Stimulated activated effector memory CD8-positive, alpha-beta T cell treated with anti-CD3 and anti-CD28 coated beads, Interleukin-12 subunit alpha, Interleukin-12 subunit beta, amount 100 ng/mL, for 72 hours (primary cell): ENCODE data around the gene ADAM17.

Source experiments
- ATAC-seq: fragments of 150-1000 bp; cut with Tn5 transposase; 2 replicates; pipeline ENCODE4 v1.10.0; 2021
- DNase-seq, 2 donors: peaks; one replicate each; pipeline ENCODE4 v3.0.0; 2021 to 2022; ENCODE audit warnings: low spot score in 2 of 2
- H3K27ac Mint-ChIP-seq: one replicate; pipeline ENCODE4 v1.8.0; 2022; ENCODE audit warnings: mild to moderate bottlenecking, mixed read lengths
- H3K36me3 Mint-ChIP-seq: one replicate; pipeline ENCODE4 v1.8.0; 2022; ENCODE audit warnings: mild to moderate bottlenecking, mixed read lengths
- H3K4me1 Mint-ChIP-seq: one replicate; pipeline ENCODE4 v1.8.0; 2022; ENCODE audit warnings: mixed read lengths
- H3K4me3 Mint-ChIP-seq: one replicate; pipeline ENCODE4 v1.8.0; 2022; ENCODE audit warnings: mild to moderate bottlenecking, mixed read lengths
- H3K9me3 Mint-ChIP-seq: one replicate; pipeline ENCODE4 v1.8.0; 2022; ENCODE audit warnings: mixed read lengths

ADAM17 gene

GRCh38 chr2:9474361-9475057 lies 81.1 kb downstream of the ADAM17 start, which contains the start of gene IAH1:
TSS of gene IAH1 (plus strand) at chr2:9474551. CDS start at chr2:9474567, 16 bp downstream.
- peaks cover 59% of the 10 kb centered on the region for H3K36me3 Mint-ChIP-seq
- DNase-seq (peak; percentile 66 to 85), ATAC-seq (peak; percentile 89)
- H3K4me3 Mint-ChIP-seq: peak within 1 kb of the TSS; percentile 72
- peak within 1 kb of the TSS; percentile 89 for H3K27ac Mint-ChIP-seq
- peaks cover 32% of the 10 kb centered on the region for H3K4me1 Mint-ChIP-seq
- no peaks in the 10 kb centered on the region for H3K9me3 Mint-ChIP-seq

DNA sequence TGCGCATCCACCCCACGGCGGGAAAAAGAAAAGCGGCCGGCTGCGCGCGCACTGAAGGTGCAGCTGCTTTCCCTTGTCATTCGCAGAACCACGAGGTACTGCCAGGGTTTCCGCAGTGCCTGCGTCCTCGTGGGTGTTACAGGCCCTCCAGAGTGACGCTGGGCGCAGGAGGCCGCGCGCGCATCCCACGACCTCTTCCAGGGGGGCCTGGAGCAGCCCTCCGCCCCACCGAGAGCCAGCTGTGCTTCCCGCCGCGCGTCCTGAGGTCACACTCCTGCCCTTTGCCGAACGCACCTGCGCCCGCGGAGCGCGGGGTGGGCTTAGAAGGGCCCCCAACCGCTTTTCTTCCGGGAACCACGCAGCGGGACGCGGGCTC lies 81.7 kb downstream of the ADAM17 start:
- Mint-ChIP-seq H3K36me3 (peaks cover 56% of the 10 kb centered on the region), H3K4me1 (peaks cover 32% of the 10 kb centered on the region), H3K9me3 (no peaks in the 10 kb centered on the region), H3K27ac (peak overlapping the region; percentile 89), H3K4me3 (peak overlapping the region; percentile 72)
- ATAC-seq: peak; percentile 73
- DNase-seq: no peak

DNA sequence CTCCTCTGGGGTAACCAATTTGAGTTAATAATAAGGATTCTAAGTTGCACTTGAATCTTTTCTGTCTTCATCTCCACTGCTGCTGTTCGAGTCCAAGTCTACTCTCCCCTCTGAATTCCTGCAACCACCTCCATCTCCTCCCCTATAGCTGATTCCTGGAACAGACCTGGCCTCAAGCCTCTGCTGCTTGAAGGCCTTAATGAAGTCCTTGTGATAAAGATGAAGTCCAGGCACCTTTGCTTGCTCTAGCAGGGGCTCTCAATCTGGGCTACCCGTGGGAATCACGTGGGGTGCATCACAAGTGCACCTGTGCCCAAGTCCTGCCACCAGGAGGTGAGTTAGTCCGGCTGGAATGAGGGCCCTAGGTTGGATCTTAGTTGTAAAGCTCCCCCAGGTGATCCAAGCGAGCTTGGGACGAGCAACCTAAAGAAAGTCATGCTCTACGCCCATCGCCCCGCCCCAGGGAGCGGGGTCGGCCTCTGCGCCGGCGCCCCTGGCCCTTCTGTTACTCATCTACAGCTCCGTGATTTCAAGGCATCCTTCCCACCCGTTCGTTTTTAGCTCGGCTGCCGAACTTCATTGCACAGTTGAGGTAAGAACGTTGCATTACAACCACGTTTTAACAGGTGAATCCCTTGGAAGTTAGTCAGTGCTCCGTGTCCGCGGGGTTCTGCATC lies 82.2 kb downstream of the ADAM17 start:
- ATAC-seq (no peak), DNase-seq (peak in 1 of 2 donors; percentile 56)
- Mint-ChIP-seq H3K9me3 (no peaks in the 10 kb centered on the region), H3K27ac (peak overlapping the region; percentile 89), H3K4me1 (peaks cover 28% of the 10 kb centered on the region), H3K36me3 (peaks cover 56% of the 10 kb centered on the region), H3K4me3 (peak overlapping the region; percentile 72)

- Mint-ChIP-seq H3K9me3 (no peaks in the 10 kb centered on the region), H3K4me3 (peak overlapping the region; percentile 72), H3K36me3 (peaks cover 58% of the 10 kb centered on the region), H3K27ac (no peak overlapping the region), H3K4me1 (peaks cover 26% of the 10 kb centered on the region)
- no peak for ATAC-seq
- DNase-seq: no peak
Observed at GRCh38 chr2:9472511-9472910, 83.1 kb downstream of the ADAM17 start.

GRCh38 chr2:9471206-9471605 lies 84.4 kb downstream of the ADAM17 start:
- H3K4me1 Mint-ChIP-seq: peaks cover 20% of the 10 kb centered on the region
- no peak for ATAC-seq
- no peaks in the 10 kb centered on the region for H3K9me3 Mint-ChIP-seq
- H3K27ac Mint-ChIP-seq: no peak overlapping the region
- DNase-seq: no peak
- H3K36me3 Mint-ChIP-seq: peaks cover 62% of the 10 kb centered on the region
- no peak overlapping the region for H3K4me3 Mint-ChIP-seq

DNA sequence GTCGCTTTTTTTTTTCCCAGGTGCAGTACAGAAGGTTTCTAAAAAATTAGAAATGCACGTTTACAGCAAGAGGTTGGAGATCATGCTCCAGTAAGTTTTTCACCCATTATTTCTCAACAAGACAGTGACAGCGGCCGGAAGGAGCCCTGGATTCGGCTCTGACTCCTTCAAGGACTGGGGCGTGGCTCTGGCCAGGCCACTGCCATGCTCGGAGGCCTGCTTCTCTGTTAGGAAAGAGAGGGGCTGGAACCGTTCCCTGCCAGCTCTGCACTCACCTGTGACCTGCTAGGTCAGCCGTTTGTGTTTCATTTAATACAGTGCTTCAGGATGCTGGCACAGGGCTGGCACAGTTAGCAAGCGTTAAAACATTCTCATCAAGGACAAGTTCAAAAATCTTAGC lies 87.9 kb downstream of the ADAM17 start:
- H3K4me3 Mint-ChIP-seq: no peak overlapping the region
- no peak for ATAC-seq
- no peaks in the 10 kb centered on the region for H3K9me3 Mint-ChIP-seq
- no peak for DNase-seq
- peaks cover 12% of the 10 kb centered on the region for H3K4me1 Mint-ChIP-seq
- peaks cover 53% of the 10 kb centered on the region for H3K36me3 Mint-ChIP-seq
- H3K27ac Mint-ChIP-seq: no peak overlapping the region

DNA sequence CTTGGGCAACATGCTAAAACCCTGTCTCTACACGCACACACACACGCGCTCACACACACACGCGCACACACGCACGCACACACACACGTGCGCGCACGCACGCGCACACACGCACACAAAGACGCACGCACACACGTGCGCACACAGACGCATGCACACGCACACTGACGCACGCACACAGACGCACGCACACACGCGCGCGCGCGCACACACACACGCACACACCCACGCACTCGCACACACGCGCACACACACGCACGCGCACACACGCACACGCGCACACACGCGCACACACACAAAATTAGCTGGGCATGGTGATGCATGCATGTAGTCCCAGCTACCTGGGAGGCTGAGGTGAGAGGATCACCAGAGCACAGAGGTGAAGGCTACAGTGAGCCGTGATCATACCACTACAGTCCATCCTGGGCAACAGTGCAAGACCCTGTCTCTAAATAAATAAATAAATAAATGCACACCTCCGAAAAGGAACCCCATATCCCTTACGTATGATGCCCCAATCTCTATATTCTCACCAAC lies 89.4 kb downstream of the ADAM17 start:
- Mint-ChIP-seq H3K27ac (no peak overlapping the region), H3K36me3 (peaks cover 52% of the 10 kb centered on the region), H3K9me3 (no peaks in the 10 kb centered on the region), H3K4me1 (peaks cover 12% of the 10 kb centered on the region), H3K4me3 (no peak overlapping the region)
- DNase-seq (no peak), ATAC-seq (no peak)

DNA sequence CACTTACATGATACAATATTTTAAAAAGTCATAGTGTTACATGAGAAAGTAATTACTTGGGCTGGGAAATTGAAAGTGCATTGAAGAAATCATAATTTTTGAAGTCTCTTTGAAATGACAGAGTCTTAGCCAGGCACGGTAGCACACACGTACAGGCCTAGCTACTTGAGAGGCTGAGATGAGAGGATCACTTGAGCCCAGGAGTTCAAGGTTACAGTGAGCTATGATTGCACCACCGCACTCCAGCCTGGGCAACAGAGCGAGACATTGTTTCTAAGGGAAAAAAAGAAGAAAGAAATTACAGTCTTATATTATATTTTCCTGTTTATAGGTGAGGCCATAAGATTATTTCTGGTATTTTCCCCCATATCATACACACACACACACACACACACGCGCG lies 90.5 kb downstream of the ADAM17 start:
- no peak overlapping the region for H3K27ac Mint-ChIP-seq
- peaks cover 61% of the 10 kb centered on the region for H3K36me3 Mint-ChIP-seq
- ATAC-seq: no peak
- H3K4me3 Mint-ChIP-seq: no peak overlapping the region
- peaks cover 12% of the 10 kb centered on the region for H3K4me1 Mint-ChIP-seq
- no peak for DNase-seq
- no peaks in the 10 kb centered on the region for H3K9me3 Mint-ChIP-seq

- Mint-ChIP-seq H3K4me3 (no peak overlapping the region), H3K9me3 (no peaks in the 10 kb centered on the region), H3K36me3 (peaks cover 68% of the 10 kb centered on the region), H3K27ac (no peak overlapping the region), H3K4me1 (peaks cover 12% of the 10 kb centered on the region)
- peak; percentile 100 for ATAC-seq
- DNase-seq: peak; percentile 18 to 67
Observed at GRCh38 chr2:9463698-9464034, 92.0 kb downstream of the ADAM17 start.

DNA sequence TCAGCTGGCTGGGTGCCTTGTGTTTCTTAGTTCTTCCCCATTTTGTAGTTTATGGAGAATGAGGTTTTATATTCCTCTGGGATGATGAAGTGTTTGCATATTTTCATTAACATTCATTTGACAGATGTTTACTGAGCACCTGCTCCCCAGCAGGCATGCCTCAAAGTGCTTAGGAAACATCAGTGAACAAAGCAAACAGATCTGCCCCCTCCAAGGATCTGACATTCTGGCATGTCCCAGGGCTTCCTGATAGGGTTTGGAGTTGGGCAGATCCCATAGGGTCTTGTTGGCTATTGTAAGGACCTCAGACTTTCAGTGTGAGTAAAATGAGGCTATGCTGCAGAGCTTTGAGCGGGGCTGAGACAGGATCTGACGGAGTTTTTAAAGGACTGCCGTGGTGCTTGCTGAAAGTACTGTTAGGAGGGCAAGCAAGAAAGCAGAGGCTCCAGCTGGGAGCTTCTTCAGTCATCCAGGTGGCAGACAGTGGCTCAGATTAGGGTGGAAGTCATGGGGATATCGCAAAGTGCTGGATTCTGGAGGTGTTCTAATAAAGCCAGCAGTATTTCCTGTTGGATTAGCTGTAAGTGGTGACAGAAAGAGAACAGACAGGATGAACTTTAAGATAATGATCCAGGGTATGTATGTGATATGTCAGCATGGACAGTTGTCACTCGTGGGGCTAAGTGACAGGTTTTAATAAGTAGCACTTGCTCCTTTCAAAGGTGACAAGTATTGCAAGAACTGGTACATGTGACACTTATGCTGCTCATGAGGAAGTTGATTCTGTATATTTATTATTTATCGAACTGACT lies 92.5 kb downstream of the ADAM17 start:
- H3K4me3 Mint-ChIP-seq: no peak overlapping the region
- H3K36me3 Mint-ChIP-seq: peaks cover 68% of the 10 kb centered on the region
- no peaks in the 10 kb centered on the region for H3K9me3 Mint-ChIP-seq
- ATAC-seq (peak; percentile 70), DNase-seq (no peak)
- peak overlapping the region; percentile 68 for H3K27ac Mint-ChIP-seq
- H3K4me1 Mint-ChIP-seq: peaks cover 12% of the 10 kb centered on the region

- no peak overlapping the region for H3K4me3 Mint-ChIP-seq
- peaks cover 12% of the 10 kb centered on the region for H3K4me1 Mint-ChIP-seq
- H3K36me3 Mint-ChIP-seq: peaks cover 69% of the 10 kb centered on the region
- H3K9me3 Mint-ChIP-seq: no peaks in the 10 kb centered on the region
- no peak overlapping the region for H3K27ac Mint-ChIP-seq
- ATAC-seq (no peak), DNase-seq (no peak)
Observed at GRCh38 chr2:9462313-9462712, 93.3 kb downstream of the ADAM17 start.

DNA sequence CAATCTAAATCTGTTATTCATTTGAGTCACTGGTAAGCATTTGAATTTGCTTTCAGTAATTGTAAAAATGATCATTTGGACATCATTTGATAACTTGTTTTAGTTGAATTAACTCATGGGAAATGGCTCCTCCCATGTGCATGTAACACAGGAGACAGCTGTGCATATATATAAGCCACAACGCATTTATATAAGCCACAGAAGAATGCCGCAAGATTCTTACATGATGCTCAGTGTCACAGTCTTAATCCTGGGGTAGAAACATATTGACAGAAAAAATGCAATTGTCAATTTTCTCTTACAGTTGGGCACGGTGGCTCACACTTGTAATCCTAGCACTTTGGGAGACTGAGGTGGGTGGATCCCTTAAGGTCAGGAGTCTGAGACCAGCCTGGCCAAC lies 94.6 kb downstream of the ADAM17 start:
- H3K27ac Mint-ChIP-seq: no peak overlapping the region
- DNase-seq: no peak
- peaks cover 12% of the 10 kb centered on the region for H3K4me1 Mint-ChIP-seq
- H3K36me3 Mint-ChIP-seq: peaks cover 71% of the 10 kb centered on the region
- H3K4me3 Mint-ChIP-seq: no peak overlapping the region
- no peaks in the 10 kb centered on the region for H3K9me3 Mint-ChIP-seq
- ATAC-seq: no peak

DNA sequence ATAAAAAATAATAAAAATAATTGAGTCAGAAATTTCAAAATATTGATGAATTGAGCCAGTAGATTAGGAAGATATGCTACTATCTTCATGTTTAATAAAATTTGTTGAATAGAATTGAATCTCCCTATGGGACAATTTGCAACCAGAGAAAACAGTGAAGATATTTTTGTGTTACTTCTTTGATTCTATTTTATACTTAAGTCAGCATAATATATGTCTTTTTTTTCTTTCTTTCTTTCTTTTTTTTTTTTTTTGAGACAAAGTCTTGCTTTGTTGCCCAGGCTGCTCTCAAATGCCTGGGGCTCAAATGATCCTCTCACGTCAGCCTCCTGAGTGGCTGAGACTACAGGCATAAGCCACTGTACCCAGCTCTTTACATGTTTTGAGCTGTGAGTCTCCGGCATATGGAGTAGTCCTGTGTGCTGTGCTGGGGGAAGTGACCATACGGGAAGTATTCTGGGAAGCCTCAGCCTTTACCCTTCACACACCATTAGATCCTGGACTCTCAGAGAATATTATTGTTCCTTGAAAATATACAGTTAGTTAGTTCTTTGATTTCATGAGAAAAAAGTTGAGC lies 95.1 kb downstream of the ADAM17 start:
- peaks cover 12% of the 10 kb centered on the region for H3K4me1 Mint-ChIP-seq
- no peaks in the 10 kb centered on the region for H3K9me3 Mint-ChIP-seq
- peaks cover 71% of the 10 kb centered on the region for H3K36me3 Mint-ChIP-seq
- H3K4me3 Mint-ChIP-seq: no peak overlapping the region
- no peak for DNase-seq
- no peak overlapping the region for H3K27ac Mint-ChIP-seq
- no peak for ATAC-seq

GRCh38 chr2:9451231-9451630 lies 104.4 kb downstream of the ADAM17 start:
- Mint-ChIP-seq H3K36me3 (peaks cover 98% of the 10 kb centered on the region), H3K4me1 (no peaks in the 10 kb centered on the region), H3K9me3 (no peaks in the 10 kb centered on the region), H3K4me3 (no peak overlapping the region), H3K27ac (no peak overlapping the region)
- DNase-seq: no peak
- no peak for ATAC-seq

DNA sequence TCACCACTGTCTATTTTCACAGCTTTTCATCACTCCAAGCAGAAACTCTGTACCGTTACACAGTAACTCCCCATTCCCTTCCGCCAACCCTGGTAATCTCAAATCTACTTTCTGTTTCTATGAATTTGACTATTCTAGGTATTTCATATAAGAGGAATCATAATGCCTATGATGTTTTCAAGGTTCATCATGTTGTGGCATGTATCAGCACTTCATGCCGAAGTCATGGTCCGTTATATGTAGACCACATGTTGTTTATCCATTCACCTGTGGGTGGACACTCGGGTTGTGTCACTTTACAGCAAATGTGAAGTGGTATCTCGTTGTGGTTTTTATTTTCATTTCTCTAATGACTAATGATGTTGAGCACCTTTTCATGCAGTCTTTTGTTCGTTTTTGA lies 110.5 kb downstream of the ADAM17 start:
- Mint-ChIP-seq H3K9me3 (no peaks in the 10 kb centered on the region), H3K4me3 (no peak overlapping the region), H3K4me1 (peaks cover 11% of the 10 kb centered on the region), H3K27ac (no peak overlapping the region), H3K36me3 (peaks cover 98% of the 10 kb centered on the region)
- DNase-seq: no peak
- peak; percentile 75 for ATAC-seq
